GM12891 (cell line): Measurements from ENCODE around the gene CTNS. TPM values are rescaled to one million over a fixed set of nuclear protein-coding genes. Genes with fewer than 3 reads are reported as not detected.
A peak's percentile ranks its signal among the peaks of the same experiment; 100 is the strongest.

Experiments used
- DNase-seq: peaks from one replicate; pipeline ENCODE4 v3.0.0; 2011; ENCODE audit warnings: low spot score; ENCODE audit not compliant: insufficient read length
- FAIRE-seq: peaks from 2 replicates; lab custom pipeline; 2011; peaks lifted over from hg19 to GRCh38; lab: Jason Lieb, UNC
- PAX5 ChIP-seq: IDR thresholded peaks from 2 replicates; pipeline ENCODE4 v1.6.1; 2011; ENCODE audit warnings: low read length, moderate library complexity, mild to moderate bottlenecking; ENCODE audit not compliant: insufficient read depth, severe bottlenecking
- POLR2A ChIP-seq: IDR thresholded peaks from 2 replicates; pipeline ENCODE4 v1.6.1; 2011; ENCODE audit warnings: low read depth, low read length, control low read depth
- POLR2AphosphoS5 ChIP-seq: IDR thresholded peaks from 2 replicates; pipeline ENCODE4 v1.6.1; 2011; ENCODE audit warnings: low read depth, low read length, control low read depth
- POU2F2 ChIP-seq: IDR thresholded peaks from 2 replicates; pipeline ENCODE4 v1.6.1; 2011; ENCODE audit warnings: low read depth, mild to moderate bottlenecking, control low read depth, low read length, moderate library complexity
- SPI1 ChIP-seq: IDR thresholded peaks from 2 replicates; pipeline ENCODE4 v1.6.1; 2011; ENCODE audit warnings: low read depth, low read length, control low read depth
- TAF1 ChIP-seq: IDR thresholded peaks from 2 replicates; pipeline ENCODE4 v1.6.1; 2011; ENCODE audit warnings: low read depth, low read length, control low read depth
- polyA plus RNA-seq: library from polyadenylated mRNA; unstranded; fragments of >200 nt; gene quantifications from one replicate; pipeline ENCODE4 v1.2.1, GENCODE V29; 2012; ENCODE audit warnings: low read depth, missing spikeins, inconsistent platforms; ENCODE audit not compliant: missing spikeins

The CTNS gene
- polyA plus RNA-seq: 4.8 TPM

GRCh38 chr17:3636154-3636907, at the start of gene CTNS, which contains the start of gene SHPK:
Gene CTNS (plus strand): TSS chr17:3636760. CDS start chr17:3640207, 3,447 bp downstream.
Gene SHPK (minus strand): TSS chr17:3636250. CDS start chr17:3636219, 31 bp downstream.
- TF ChIP-seq PAX5 (no peak), POLR2A (peak; percentile 74), TAF1 (peak; percentile 70; the same call in 1 of the 2 replicates)
- peak; percentile 100 for DNase-seq

GRCh38 chr17:3589784-3590183, 46.8 kb upstream of the CTNS start:
- FAIRE-seq (no peak), DNase-seq (no peak)
- TF ChIP-seq TAF1: no peak
- no peak for TF ChIP-seq POLR2A
- TF ChIP-seq POU2F2: no peak
- no peak for TF ChIP-seq SPI1
- no peak for TF ChIP-seq PAX5
- TF ChIP-seq POLR2AphosphoS5: no peak

More at GRCh38 chr17:3636154-3636907, at the start of gene CTNS, which contains the start of gene SHPK:
- peak; percentile 94 for FAIRE-seq

- DNase-seq: no peak
- FAIRE-seq: no peak
- TF ChIP-seq PAX5 (no peak), SPI1 (no peak), TAF1 (no peak), POU2F2 (no peak), POLR2AphosphoS5 (no peak), POLR2A (no peak)
Observed at GRCh38 chr17:3590231-3590630, 46.3 kb upstream of the CTNS start.

GRCh38 chr17:3590768-3591167, 45.8 kb upstream of the CTNS start:
- DNase-seq: no peak
- FAIRE-seq: no peak
- no peak for TF ChIP-seq POLR2A
- no peak for TF ChIP-seq POLR2AphosphoS5
- TF ChIP-seq SPI1: no peak
- no peak for TF ChIP-seq POU2F2
- TF ChIP-seq TAF1: no peak
- no peak for TF ChIP-seq PAX5

- TF ChIP-seq POU2F2 (no peak), POLR2AphosphoS5 (no peak), SPI1 (no peak), POLR2A (no peak), TAF1 (no peak), PAX5 (no peak)
- FAIRE-seq: no peak
- DNase-seq: no peak
Observed at GRCh38 chr17:3592216-3592860, 44.2 kb upstream of the CTNS start.

GRCh38 chr17:3593384-3593783, 43.2 kb upstream of the CTNS start:
- no peak for TF ChIP-seq PAX5
- TF ChIP-seq POLR2AphosphoS5: no peak
- TF ChIP-seq SPI1: no peak
- no peak for TF ChIP-seq POU2F2
- TF ChIP-seq TAF1: no peak
- no peak for TF ChIP-seq POLR2A
- FAIRE-seq (no peak), DNase-seq (no peak)

- TF ChIP-seq PAX5 (no peak), POLR2A (no peak), TAF1 (no peak)
- no peak for FAIRE-seq
- no peak for DNase-seq
Observed at GRCh38 chr17:3594051-3594800, 42.3 kb upstream of the CTNS start.

GRCh38 chr17:3594976-3595375, 41.6 kb upstream of the CTNS start:
- FAIRE-seq: peak; percentile 31
- DNase-seq: no peak
- no peak for TF ChIP-seq TAF1
- no peak for TF ChIP-seq POLR2A
- no peak for TF ChIP-seq POU2F2
- TF ChIP-seq PAX5: no peak
- no peak for TF ChIP-seq POLR2AphosphoS5
- TF ChIP-seq SPI1: no peak
